HG03066 (cell line): Measurements from ENCODE around the gene FXR2.

Experiments
- ATAC-seq: cut with Tn5 transposase; IDR thresholded peaks from one replicate; pipeline ENCODE4 v1.9.1; 2021; ENCODE audit warnings: low read depth; ENCODE audit not compliant: unreplicated experiment

Gene FXR2

DNA sequence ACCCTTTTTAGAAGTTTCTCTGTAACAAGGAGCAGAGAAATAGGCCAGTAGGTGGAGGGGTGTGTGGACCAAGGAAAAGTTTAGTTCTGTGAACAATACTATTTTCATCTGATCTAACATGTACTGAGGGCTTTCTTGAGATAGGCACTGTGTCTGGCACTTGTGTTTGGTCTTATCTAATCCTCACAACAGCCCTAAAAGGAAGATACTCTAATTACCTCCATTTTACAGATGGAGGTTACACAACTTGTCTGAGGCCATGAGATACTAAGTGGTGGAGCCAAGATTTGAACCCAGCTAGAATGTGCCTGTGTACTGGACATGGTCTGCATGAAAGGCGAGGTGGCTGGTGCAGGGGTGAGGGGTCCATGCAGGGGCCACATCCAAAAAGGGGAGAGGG, 61.3 kb downstream of the FXR2 start:
- ATAC-seq = no peak

GRCh38 chr17:7552621-7553051, 62.1 kb downstream of the FXR2 start:
- no peak for ATAC-seq

DNA sequence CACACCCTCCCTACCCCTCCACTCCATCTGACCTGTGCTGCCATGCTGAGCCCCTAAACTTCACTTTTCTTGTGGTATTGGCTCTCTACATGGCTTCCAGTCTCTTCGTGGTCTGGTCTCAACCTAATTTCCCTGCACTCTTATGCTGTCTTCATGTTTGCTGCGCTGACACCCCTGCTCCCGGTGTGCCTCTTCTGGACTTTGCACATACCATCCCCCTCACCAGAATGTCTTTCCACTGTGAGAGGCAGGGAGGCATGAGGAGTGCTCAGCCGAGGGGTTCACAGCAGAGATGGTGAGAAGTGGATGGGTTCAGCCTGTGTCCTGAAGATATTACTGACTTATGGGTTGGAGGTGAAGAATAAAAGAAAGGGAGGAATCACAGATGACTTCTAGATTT, 63.3 kb downstream of the FXR2 start:
- ATAC-seq = no peak

DNA sequence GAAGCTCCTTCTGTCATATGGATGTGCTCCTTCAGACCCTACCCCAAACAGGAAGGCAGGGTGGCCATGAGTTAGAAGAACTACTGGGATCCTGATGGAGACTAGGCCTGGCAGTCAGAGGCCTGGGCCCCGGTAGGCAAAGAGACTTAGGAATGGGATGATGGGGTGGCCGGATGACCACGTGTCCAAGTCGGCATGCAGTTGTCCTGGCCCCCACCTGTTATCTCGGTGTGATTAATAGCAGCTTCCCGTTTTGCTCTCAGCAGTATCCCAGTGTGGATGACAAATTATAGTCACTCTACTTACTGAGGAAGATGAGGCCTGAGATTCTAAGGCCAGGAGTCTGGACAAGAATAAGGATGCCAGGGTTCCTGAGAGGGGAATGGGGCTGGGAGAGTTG, 64.4 kb downstream of the FXR2 start:
- no peak for ATAC-seq

DNA sequence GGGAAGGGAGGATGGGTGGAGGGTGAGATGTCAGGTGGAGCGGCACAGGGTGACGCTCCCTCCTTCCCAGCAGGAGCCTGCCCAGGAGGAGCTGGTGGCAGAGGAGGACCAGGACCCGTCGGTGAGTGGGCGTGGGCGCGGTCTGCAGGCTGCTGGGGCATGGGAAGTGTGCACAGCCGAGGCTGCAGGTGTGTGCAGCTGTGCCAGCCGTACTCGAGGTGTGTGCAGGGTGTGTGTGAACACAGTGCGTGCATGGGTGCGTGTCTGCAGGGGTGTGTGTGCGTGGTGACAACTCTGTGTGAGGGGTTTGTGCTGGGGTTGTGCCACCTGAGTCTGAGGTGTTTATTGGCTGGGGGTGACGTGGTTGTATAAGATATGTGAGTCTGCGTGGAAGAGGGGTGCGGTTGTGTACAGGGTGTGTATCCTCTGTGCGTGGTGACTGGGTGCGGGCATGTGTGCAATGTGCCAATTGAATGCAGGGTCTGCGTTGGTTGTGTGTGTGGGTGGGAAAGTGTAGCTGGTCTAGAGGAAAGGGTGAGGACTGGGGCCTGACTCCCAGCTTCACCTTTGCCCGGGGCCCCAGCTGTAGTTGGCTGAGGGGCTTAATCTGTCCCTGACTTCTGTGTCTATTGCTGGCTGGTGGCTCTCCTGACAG, 65.2 kb downstream of the FXR2 start:
- no peak for ATAC-seq

- ATAC-seq = no peak
Measured at GRCh38 chr17:7548585-7549400, 65.9 kb downstream of the FXR2 start, which contains the start of gene TNFSF12. TNFSF12 (plus strand) TSS chr17:7549058; CDS start chr17:7549154, 96 bp downstream.

- no peak for ATAC-seq
Measured at GRCh38 chr17:7544911-7545310, 69.8 kb downstream of the FXR2 start.
